GM21619 (cell line): Measurements from ENCODE around the gene CEP112.
A peak's percentile ranks its signal among the peaks of the same experiment; 100 is the strongest.

ENCODE experiments used
- ATAC-seq: cut with Tn5 transposase; IDR thresholded peaks from one replicate; pipeline ENCODE4 v1.9.1; 2021; ENCODE audit not compliant: unreplicated experiment

Gene CEP112

DNA sequence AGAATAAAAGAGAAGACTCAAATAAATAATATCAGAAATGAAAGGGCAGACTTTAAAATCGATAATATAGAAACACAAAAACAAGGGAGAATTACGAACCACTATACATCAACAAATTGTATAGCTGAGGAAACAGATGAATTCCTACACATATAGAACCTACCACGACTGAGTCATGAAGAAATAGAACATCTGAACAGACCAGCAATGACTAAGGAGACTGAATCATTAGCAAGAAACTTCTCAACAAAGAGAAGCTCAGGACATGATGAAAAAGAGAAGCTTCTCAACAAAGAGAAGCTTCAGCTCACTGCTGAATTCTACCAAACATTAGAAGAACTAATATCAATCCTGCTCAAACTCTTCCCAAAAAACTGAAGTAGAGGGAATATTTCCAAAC, 255.9 kb downstream of the CEP112 start:
- ATAC-seq = no peak

GRCh38 chr17:65933290-65933689, 258.6 kb downstream of the CEP112 start:
- ATAC-seq = no peak

- no peak for ATAC-seq
These were observed 260.4 kb downstream of the CEP112 start for GRCh38 chr17:65931246-65932149.

- ATAC-seq = no peak
These were observed 261.7 kb downstream of the CEP112 start for GRCh38 chr17:65930140-65930730.

DNA sequence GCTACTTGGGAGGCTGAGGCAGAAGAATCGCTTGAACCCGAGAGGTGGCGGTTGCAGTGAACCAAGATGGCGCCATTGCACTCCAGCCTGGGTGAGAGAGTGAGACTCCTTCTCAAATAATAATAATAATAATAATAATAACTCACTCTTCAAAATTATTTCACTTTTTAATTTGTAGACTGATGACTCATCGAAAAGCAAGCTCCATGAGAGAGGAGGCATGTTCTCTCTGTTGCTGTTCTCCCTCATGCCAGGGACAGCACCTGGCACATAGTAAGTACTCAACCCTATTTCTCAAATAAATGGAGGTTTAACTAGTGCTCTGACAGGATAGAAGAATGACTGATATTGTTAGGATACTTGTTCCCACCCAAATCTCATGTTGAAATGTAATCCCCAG, 265.3 kb downstream of the CEP112 start:
- no peak for ATAC-seq

GRCh38 chr17:65925606-65926307, 266.2 kb downstream of the CEP112 start:
- no peak for ATAC-seq

DNA sequence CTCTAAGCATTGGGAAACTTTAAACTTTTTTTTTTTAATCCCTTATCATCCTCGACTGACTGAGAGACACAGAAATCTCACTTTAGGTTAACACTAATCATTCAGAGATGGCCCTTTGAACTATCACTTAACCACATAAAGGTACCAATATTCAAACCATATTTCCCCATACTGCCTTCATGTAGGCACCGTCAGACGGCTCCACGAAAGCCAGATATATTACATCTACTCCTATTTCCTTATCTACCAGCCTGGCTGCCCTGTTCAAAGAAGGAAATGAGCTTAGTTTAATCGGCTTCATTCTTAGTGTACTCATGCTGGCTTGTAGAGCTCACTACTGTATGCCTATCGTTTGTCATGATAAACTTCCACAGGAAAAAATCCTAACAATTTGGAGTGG, 270.9 kb downstream of the CEP112 start:
- no peak for ATAC-seq

DNA sequence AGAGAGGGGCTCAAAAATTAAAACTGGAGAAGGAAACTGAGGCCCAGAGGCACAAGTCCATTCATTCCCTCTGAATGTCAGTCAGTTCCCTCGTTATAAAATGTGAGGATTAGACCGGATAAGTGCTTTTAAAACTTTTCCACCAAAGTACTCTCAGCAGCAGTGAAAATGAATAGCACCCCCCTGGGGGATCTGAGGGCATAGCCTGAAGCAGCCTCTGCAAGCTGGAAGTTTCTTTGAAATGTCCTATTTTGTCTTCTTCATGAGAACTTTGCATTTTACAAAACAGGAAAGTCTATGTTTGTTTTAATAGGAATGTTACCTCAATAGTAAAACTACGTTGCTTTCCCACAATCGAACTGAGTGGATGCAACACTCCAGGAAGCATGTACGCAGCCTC, 273.0 kb downstream of the CEP112 start:
- no peak for ATAC-seq

- no peak for ATAC-seq
These were observed 273.4 kb downstream of the CEP112 start for GRCh38 chr17:65918500-65918899.

- ATAC-seq = no peak
These were observed 274.4 kb downstream of the CEP112 start for GRCh38 chr17:65917560-65917959.

DNA sequence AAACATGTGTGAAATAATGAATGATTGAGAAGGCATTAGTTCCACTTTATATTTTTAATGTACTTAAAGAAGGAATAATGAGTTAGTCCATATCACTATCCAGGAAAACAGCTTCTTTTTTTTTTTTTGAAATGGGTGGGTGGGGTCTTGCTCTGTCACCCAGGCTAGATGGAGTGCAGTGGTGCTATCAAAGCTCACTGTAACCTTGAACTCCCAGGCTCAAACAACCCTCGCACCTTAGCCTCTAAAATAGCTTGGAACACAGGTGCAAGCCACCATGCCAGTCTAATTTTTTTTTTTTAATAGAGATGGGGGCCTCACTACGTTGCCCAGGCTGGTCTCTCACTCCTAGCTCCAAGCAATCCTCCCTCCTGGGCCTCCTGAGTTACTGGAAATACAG, 275.5 kb downstream of the CEP112 start:
- no peak for ATAC-seq

DNA sequence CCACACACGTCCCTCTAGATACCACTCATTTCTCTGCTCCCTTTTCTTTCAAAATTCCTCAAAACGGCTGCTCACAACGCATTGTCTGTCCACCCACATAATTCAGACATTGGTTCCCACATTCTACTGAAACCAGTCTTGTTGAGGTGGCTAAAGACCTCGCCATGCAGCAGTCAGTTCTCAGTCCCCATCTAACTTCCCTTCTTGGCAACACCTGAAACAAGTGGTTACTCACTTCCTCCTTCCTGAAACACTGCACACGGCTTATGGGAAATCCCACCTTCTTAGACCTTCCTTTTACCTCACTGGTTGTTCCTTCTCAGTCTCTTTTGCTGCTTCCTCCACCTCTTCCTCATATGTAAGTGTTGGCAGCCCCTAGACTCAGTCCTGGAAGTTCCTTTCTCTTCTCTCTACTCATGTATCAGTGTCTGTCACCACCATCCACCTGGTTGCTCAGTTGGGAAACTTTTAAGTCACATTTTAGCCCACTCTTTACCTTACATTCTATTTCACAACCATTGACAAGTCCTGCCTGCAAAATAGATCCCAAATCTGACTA, 277.1 kb downstream of the CEP112 start:
- ATAC-seq = peak; percentile 99

GRCh38 chr17:65913326-65913850, 278.5 kb downstream of the CEP112 start:
- no peak for ATAC-seq

DNA sequence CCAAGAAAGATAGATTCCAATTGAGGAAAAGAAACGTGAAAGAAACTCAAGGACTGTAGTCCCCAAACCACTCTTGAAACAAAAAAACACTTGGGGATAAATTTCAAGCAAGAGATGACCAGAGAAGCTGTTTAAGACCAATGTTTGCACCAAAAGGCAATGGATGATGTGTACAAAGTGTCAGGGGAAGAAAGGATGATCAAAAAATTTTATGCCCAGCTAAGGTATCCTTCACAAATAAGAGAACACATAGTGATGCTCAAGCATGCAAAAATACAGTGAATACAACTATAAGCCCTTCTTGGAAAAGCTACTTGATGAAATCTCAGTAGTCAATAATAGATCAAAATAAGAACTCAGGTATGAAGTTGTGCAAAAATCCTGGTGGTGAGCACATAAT, 281.1 kb downstream of the CEP112 start:
- no peak for ATAC-seq

DNA sequence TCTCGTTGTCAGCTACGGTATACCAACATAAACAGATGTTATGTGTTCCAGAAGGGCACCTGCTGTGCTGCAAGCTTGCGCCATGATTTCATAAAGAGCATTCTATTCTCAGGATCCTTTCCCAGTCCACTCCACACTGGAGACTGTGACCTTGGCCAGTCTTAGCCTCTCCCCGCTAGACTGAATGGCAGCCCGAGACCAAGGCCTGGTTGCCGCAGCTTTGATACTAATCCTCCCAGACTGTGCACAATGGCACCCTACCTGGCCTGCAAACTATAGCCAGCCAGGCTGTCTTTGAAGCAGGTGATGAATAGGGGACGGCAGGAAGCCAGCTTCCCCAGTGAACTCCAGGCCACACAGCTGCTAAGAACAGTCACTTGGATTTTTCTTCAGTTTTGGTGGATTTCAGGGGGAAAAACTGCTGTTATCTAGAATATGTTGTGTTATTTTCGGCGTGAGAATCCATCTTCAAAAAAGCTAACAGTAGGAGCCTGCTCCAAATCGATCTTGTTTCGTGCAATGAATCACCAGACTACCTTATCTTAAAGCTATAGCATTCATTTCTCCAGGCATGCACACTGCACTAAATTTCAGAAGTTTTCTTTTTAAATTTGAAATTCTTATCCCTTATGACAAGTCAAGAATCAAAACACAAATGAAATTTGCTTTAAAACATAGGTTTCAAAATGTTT, 289.0 kb downstream of the CEP112 start:
- no peak for ATAC-seq

DNA sequence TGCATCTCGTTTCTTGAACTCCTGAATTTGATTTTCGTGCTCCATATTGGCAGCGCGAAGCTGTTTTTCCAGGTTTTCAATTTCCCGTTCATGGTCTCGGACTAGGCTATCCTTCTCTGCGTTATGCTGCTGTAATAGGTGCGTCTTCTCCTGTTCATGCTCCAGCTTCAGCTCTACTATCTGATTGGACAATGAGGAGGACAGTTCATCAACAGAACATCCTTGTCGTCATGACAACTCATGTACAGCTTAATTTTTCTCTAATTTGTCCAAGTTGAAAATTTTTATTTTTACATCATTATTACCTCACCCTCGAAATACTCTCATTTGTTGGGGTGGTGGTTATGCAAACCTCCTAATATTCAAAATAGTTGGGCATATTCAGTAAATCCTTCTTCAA, 289.8 kb downstream of the CEP112 start:
- ATAC-seq = no peak

- ATAC-seq = no peak
These were observed 290.5 kb downstream of the CEP112 start for GRCh38 chr17:65901394-65901793.

DNA sequence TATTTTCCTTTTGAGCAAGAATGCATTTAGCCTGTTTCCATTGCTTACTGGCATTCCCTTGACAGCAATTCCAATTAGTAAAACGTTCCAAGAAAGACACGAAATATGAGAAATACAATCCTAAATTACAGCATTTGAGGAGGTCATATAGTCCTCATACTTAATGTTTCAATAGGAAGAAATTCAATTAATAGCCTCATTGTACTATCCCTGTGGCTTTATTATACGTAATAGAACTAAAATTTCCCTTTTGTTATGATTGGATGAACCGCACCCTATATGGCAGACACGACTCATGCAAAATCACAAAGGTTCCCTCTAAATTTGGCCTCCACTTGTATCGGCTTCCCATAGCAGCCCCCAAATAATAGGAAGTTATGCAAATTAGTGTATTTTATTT, 291.7 kb downstream of the CEP112 start:
- no peak for ATAC-seq

GRCh38 chr17:65898651-65899050, 293.3 kb downstream of the CEP112 start:
- ATAC-seq = no peak

GRCh38 chr17:65896889-65897288, 295.0 kb downstream of the CEP112 start:
- no peak for ATAC-seq

GRCh38 chr17:65895969-65896368, 296.0 kb downstream of the CEP112 start:
- ATAC-seq = no peak
